ENCODE measurements around the gene GCNT1.
A peak's percentile ranks its signal among the peaks of the same experiment; 100 is the strongest.
"Not testable (repeated sequence)": the region's sequence is repeated elsewhere in the genome, so short reads cannot be mapped to it uniquely, and the experiment has no call there.

The GCNT1 gene

DNA sequence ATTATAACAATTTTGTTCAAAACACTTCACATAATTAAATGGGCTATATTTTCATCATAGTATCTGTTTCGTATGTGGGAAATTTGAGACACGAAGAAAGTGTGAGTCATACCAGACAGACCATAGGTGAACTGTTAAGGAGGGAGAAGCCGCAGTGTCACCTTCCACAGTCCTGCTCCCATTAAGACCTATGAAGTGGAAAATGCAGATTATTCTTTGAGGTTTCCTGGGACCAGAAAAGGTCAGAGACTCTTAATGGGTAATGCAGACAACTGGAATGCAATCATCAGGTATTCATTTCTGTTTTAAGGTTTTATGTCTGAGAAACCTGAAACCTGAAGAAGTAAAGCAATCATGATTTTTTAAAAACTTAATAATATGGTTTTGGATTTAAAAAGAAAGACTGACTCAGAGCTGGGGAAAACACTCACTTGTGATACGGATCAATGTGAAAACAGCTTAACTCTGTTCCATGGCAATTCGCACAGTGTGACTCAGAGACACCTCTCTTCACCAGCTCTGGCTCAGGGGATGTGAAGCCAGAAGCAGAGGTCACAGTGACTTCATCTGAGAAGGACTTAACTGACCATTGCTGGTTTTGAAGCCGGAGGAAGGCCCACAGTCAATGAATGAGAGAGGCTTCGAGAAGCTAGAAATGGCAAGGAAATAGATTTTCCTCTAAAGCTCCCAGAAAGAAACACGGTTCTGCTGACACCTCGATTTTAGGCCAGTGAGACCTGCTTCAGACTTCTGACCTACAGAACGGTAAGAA, 17.2 kb upstream of the GCNT1 start:
- no peak overlapping the region for H3K4me3 ChIP-seq (ENCODE audit: low read depth, low read length)

DNA sequence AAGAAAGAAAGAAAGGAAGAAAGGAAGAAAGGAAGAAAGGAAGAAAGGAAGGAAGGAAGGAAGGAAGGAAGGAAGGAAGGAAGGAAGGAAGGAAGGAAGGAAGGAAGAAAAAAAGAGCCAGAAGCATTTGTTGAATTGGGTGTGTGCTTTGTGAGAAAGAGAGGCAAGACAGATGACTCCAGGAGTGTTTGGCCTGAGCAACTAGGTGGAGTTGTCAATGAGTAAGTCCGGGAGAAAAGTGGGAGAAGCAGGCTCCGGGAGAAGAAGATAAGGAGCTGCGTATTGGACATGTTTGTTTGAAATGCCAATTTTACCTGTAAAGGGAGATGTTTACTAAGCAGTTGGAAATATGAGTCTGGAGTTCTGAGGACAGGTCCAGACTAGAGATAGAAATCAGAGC, 15.1 kb upstream of the GCNT1 start:
- no peak overlapping the region for H3K4me3 ChIP-seq (ENCODE audit: low read depth, low read length)

DNA sequence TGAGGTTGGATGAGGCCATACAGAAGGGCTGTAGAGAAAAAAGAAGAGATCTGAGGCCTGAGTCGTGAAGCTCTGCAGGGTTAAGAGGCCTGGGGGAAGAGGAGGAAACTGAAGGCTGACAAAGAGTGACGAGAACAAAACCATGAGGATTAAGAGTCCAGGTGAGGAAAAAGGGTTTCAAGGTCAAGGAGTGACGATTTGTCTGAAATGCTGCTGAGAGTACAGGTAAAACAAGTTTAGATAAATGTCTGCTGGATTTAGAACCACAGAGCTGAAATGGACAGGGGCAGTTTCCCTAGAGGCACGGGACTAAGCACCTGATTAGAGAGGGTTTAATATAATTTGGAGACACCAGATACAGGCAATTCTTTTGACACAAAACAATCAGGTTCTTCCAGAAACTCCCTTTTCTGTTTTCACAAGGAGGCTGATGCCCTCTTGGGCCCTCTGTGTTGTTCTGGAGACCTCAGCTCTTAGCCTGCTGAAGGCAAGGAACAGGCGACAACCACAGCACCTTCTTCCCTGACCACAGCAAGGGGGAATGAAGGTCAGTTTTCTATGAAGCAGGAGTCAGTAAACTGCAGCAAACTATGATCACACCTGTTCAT, 14.6 kb upstream of the GCNT1 start:
- no peak overlapping the region for H3K4me3 ChIP-seq (ENCODE audit: low read depth, low read length)

GRCh38 chr9:76445976-76446375, 13.0 kb upstream of the GCNT1 start:
- no peak overlapping the region for H3K4me3 ChIP-seq (ENCODE audit: low read depth, low read length)

GRCh38 chr9:76448501-76448900, 10.5 kb upstream of the GCNT1 start:
- no peak overlapping the region for H3K4me3 ChIP-seq (ENCODE audit: low read depth, low read length)

- no peak overlapping the region for H3K4me3 ChIP-seq (ENCODE audit: low read depth, low read length)
Observed at GRCh38 chr9:76451234-76451633, 7.7 kb upstream of the GCNT1 start.

GRCh38 chr9:76452839-76453238, 6.1 kb upstream of the GCNT1 start:
- H3K4me3 ChIP-seq (ENCODE audit: low read depth, low read length): no peak overlapping the region

- no peak overlapping the region for H3K4me3 ChIP-seq (ENCODE audit: low read depth, low read length)
Observed at GRCh38 chr9:76453785-76454184, 5.2 kb upstream of the GCNT1 start.

DNA sequence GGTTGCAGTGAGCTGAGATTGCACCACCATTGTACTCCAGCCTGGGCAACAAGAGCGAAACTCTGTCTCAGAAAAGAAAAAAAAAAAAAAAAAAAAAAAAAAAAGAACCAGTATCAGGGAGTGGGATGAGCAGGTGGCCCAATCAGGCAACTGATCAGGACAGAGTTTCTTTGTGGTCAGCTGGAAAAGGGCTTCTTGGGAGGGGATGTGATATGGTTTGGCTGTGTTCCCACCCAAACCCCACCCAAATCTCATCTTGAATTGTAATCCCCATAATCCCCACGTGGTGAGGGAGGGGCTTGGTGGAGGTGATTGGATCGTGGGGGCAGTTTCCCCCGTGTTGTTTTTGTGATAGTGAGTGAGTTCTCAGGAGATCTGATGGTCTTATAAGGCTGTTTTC, 4.7 kb upstream of the GCNT1 start:
- no peak overlapping the region for H3K4me3 ChIP-seq (ENCODE audit: low read depth, low read length)

- no peak overlapping the region for H3K4me3 ChIP-seq (ENCODE audit: low read depth, low read length)
Observed at GRCh38 chr9:76456202-76456926, 2.6 kb upstream of the GCNT1 start.

DNA sequence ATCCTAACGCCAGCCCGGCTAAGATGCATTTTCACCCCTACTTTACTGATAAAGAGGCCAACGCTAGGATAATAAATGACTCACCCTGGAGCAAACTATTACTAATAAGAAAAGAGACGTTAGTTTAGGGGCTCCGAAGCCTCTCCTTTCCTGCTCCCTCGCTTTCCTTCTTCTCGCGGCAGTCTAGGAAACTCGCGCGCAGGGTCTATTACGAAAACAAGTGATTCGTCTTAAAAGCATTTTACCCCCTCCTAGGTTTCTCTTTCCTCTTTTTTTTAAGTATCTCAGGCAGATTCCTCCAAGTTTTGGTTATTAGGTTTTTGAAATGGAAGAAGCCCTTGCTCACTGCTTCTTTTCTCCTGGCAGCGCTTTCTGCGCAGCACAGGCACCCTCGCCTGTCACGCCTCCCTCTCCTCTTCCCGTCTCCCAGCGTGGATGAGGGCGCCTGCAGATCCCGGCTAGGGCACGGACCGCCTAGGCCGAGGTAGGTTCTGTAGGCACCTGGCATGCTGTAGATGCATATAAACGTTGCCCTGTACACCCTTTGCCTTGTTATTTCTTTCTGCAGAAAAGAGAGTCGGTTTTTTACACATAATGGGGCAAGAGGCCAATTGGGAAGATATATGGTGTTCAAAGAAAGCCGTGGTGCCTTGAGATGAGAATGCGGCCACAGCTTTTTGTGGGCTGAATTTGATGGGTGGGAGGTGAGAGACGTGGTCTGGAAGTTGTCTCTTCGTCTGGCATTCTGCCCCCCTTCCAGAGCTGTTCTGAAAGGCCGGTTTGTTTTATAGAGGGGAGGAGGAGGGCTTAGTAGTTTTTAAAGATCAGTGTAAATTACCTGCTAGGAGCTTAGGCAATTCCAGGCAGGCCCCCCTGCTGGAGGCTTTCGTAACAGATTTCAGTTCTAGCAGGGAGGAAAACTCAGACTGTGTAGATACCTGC, 983 bp downstream of the GCNT1 start:
- peak overlapping the region; percentile 77 for H3K4me3 ChIP-seq (ENCODE audit: low read depth, low read length)

DNA sequence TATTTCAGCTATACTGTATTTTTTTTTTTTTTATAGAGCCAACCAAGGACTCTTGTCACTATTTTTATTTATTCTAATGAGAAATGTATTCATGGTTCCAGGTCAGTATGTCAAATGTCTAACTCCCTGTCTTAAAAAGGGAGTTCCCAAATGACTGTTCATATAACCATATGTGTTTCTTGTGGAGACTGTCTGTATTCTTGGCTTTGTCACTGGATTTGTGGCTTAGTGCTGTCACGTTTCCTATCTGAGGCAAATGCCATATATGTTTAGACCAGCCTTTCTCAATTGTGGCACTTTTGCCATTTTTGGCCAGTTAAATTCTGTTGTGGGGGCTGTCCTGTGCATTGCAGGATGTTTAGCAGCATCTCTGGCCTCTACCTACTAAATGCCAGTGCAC, 3.1 kb downstream of the GCNT1 start:
- no peak overlapping the region for H3K4me3 ChIP-seq (ENCODE audit: low read depth, low read length)

DNA sequence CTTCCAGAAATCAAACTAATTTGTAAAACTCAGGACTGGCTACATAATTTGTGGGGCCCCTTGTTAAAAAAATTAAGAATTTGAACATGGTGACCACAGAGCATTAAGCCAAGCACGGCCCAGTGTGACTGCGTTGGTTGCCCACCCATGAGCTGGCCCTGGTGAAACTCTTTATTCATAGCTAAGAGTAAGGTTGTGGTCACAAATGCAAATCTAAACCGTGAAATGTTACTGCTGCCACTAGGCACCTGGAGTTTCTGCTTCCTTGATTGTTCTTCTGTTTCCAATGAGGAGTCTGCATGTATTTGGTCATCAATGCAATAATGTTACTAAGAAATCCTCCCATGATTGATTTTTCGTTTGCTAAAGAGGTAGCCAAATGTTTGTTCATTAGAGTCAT, 4.2 kb downstream of the GCNT1 start:
- no peak overlapping the region for H3K4me3 ChIP-seq (ENCODE audit: low read depth, low read length)

GRCh38 chr9:76464706-76465105, 5.7 kb downstream of the GCNT1 start:
- no peak overlapping the region for H3K4me3 ChIP-seq (ENCODE audit: low read depth, low read length)

- H3K4me3 ChIP-seq (ENCODE audit: low read depth, low read length): no peak overlapping the region
Observed at GRCh38 chr9:76465442-76466298, 6.7 kb downstream of the GCNT1 start.

GRCh38 chr9:76466299-76466605, 7.3 kb downstream of the GCNT1 start:
- no peak overlapping the region for H3K4me3 ChIP-seq (ENCODE audit: low read depth, low read length)

DNA sequence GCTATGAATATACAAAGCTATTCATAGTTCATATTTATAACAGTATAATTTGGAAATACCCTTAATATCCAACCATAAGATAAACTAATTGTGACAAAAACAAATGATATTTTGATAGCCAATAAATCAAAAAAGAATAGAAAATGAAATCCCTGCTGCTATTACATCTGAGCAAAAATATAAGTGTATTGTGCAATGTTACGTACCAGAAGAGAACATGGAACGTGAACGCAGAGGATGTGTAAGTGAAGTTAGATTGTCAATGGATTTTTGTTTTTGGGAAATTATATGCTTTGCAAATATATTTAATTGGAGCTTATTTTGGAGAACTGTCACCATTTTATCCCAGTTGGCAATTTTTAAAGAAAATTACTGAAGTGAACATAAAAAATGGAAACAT, 15.4 kb downstream of the GCNT1 start:
- H3K4me3 ChIP-seq (ENCODE audit: low read depth, low read length): no peak overlapping the region

- H3K4me3 ChIP-seq (ENCODE audit: low read depth, low read length): no peak overlapping the region
Observed at GRCh38 chr9:76475686-76476085, 16.7 kb downstream of the GCNT1 start.

GRCh38 chr9:76477818-76478217, 18.8 kb downstream of the GCNT1 start:
- not testable (repeated sequence) for H3K4me3 ChIP-seq (ENCODE audit: low read depth, low read length)

DNA sequence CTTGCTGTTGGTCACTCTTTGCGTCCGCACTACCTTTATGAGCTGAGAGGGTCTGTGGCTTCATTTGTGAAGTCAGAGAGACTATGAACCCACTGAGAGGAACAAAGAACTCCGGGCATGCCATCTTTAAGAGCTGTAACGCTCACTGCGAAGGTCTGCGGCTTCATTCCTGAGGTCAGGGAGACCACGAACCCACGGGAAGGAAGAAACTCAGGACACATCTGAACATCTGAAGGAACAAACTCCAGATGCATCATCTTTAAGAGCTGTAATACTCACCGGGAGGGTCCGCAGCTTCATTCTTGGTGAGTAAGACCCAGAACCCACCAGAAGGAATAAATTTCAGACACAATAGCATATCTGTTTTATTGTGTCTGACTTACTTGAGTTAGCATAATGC, 19.2 kb downstream of the GCNT1 start:
- no peak overlapping the region for H3K4me3 ChIP-seq (ENCODE audit: low read depth, low read length)
